ENCODE measurements around the gene EGF. TPM values are rescaled to one million over a fixed set of nuclear protein-coding genes. Genes with fewer than 3 reads are reported as not detected.

The EGF gene
- polyA plus RNA-seq, 2 of the 4 experiments (the other 2 are of a cell fraction) = 0.59 to 0.98 TPM

DNA sequence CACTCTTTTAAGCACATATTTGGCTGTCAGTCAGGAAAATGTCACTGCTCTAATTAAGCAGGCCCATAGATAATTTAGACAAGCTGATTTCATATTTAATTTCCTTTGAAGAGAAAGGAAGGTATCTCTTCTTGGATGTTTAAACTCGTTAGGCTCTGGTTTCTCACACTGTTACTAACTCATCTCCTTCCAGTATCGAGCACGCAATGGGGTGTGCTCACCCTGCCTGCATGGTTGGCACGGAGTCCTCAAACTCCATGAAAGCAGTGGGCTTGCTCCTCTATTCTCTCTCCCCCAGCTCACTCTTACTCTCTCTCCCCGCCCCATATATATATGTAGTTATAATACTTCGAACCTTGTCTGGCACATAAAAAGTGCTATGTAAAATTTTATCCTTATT, 76.9 kb downstream of the EGF start:
- FAIRE-seq = no peak
- POLR2A ChIA-PET = no interaction called here
- Histone ChIP-seq H3K4me2 (no peak overlapping the region), H3K9me3 (no peaks in the 10 kb centered on the region), H3K4me1 (peaks cover 8% of the 10 kb centered on the region; the same call in 1 of the 3 replicates), H3K4me3 (no peak overlapping the region), H3K27ac (no peak overlapping the region)
- DNase-seq (ENCODE audit: low read depth in 1 of 2, low spot score in 1 of 2) = no peak
- CTCF ChIA-PET = interaction anchor here (0.6 to 1.8 kb wide), 2 partner anchors 521 to 604 kb away, joined by 3 to 4 read pairs; no protein-coding TSS in a partner anchor
- TF ChIP-seq ZC3H11A (IDR thresholded peaks at IDR 0.05) = no peak
- TF ChIP-seq RCOR1 (IDR thresholded peaks at IDR 0.05; ENCODE audit: low read depth, low read length) = no peak
- TF ChIP-seq JUNB (IDR thresholded peaks at IDR 0.05) = no peak
- 88% methylated on average over 6 of the region's 6 CpGs for WGBS (ENCODE audit: missing lambda C conversion rate)
- no peak for ATAC-seq

DNA sequence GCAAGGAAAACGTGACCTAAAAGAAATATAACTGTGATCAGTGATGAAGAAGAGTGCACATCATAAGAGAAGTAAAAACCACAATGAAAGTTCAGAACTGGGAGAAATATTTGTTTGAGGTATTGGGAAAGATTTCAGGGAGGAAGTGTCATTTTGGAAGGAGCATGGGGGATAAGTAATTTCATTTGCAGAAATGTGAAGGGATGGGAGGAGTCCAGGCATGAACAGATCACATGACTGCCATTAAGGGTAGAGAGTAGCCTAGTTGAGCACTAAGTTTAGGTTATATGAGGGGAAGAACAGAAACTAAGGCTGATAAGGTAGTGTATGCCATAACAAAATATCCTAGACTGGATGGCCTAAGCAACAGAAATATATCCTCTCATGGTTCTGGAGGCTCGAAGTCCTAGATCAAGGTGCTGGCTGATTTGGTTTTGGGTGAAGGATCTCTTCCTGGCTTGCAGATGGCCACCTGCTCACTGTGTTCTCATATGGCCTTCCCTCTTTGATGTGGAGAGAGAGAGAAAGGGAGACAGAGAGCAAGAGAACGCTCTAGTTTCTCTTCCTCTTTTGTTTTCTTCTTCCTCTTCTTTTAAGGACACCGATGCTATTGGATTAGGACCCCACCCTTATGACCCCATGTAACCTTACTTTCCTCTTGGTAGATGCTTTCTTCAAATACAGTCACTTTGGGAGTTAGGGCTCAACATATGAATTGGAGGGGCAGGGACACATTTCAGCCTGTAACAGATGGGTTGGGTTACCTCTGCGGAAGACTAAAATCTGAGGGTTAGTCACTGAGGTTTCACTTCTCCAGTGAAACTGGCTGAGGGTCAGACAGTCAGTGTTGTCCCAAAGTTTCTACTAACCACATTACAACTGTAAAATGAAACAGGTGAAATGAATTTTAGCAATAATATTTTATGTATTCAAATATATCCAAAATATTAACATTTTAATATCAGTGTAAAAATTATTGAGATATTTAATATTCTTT, 77.9 kb downstream of the EGF start:
- ChIA-PET POLR2A (no interaction called here), CTCF (no interaction called here)
- Histone ChIP-seq H3K9me3 (no peaks in the 10 kb centered on the region), H3K4me1 (peaks cover 8% of the 10 kb centered on the region; the same call in 1 of the 3 replicates), H3K4me3 (no peak overlapping the region), H3K4me2 (no peak overlapping the region), H3K27ac (no peak overlapping the region)
- TF ChIP-seq FOSB (CRISPR knock-in tag; IDR thresholded peaks at IDR 0.05) = no peak
- TF ChIP-seq ZFP36 (IDR thresholded peaks at IDR 0.05; ENCODE audit: borderline replicate concordance, partially characterized antibody) = no peak
- TF ChIP-seq ESRRA (IDR thresholded peaks at IDR 0.05; ENCODE audit: borderline replicate concordance, low read length) = no peak
- TF ChIP-seq SMC3 (IDR thresholded peaks at IDR 0.05) = no peak
- TF ChIP-seq, protein P1, sequence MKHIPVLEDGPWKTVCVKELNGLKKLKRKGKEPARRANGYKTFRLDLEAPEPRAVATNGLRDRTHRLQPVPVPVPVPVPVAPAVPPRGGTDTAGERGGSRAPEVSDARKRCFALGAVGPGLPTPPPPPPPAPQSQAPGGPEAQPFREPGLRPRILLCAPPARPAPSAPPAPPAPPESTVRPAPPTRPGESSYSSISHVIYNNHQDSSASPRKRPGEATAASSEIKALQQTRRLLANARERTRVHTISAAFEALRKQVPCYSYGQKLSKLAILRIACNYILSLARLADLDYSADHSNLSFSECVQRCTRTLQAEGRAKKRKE (CRISPR knock-in tag; IDR thresholded peaks at IDR 0.05; ENCODE audit: low read depth) = no peak
- TF ChIP-seq, protein P2, sequence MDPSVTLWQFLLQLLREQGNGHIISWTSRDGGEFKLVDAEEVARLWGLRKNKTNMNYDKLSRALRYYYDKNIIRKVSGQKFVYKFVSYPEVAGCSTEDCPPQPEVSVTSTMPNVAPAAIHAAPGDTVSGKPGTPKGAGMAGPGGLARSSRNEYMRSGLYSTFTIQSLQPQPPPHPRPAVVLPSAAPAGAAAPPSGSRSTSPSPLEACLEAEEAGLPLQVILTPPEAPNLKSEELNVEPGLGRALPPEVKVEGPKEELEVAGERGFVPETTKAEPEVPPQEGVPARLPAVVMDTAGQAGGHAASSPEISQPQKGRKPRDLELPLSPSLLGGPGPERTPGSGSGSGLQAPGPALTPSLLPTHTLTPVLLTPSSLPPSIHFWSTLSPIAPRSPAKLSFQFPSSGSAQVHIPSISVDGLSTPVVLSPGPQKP (IDR thresholded peaks at IDR 0.05; ENCODE audit: low read depth, low read length) = no peak
- no peak for TF ChIP-seq EHF (CRISPR knock-in tag; IDR thresholded peaks at IDR 0.05)
- FAIRE-seq (no peak), DNase-seq (ENCODE audit: low read depth in 1 of 2, low spot score in 1 of 2) (no peak), ATAC-seq (no peak)
- whole genome bisulfite sequencing (ENCODE audit: missing lambda C conversion rate) = 66% methylated on average over 5 of the region's 5 CpGs

DNA sequence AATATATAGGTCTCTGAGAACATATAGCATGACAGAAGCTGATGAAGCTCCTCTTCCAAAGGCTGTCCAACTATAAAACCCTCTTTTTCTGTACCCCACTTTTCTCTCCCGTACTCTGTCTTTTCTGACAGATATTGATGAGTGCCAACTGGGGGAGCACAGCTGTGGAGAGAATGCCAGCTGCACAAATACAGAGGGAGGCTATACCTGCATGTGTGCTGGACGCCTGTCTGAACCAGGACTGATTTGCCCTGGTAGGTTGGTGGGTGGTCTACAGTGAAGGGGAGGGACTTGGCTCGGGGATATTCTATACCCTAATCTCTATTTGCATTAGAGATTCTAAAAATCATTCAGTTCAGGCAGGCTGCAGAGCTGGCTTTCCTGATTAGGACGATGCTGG, 80.4 kb downstream of the EGF start:
- FAIRE-seq (no peak), DNase-seq (ENCODE audit: low read depth in 1 of 2, low spot score in 1 of 2) (no peak), ATAC-seq (no peak)
- TF ChIP-seq HEYL (CRISPR knock-in tag; IDR thresholded peaks at IDR 0.05) = no peak
- TF ChIP-seq BHLHE40 (IDR thresholded peaks at IDR 0.05; ENCODE audit: low read depth, low read length) = no peak
- no peak for TF ChIP-seq TFCP2L1 (CRISPR knock-in tag; IDR thresholded peaks at IDR 0.05)
- no peak for TF ChIP-seq RFX5 (IDR thresholded peaks at IDR 0.05)
- TF ChIP-seq ZNF302 (CRISPR knock-in tag; IDR thresholded peaks at IDR 0.05) = no peak
- no peak for TF ChIP-seq MAFK (IDR thresholded peaks at IDR 0.05; ENCODE audit: partially characterized antibody)
- no peak for TF ChIP-seq CEBPB (IDR thresholded peaks at IDR 0.05)
- no peak for TF ChIP-seq ZSCAN20 (CRISPR knock-in tag; IDR thresholded peaks at IDR 0.05)
- no peak for TF ChIP-seq HOXB5 (CRISPR knock-in tag; IDR thresholded peaks at IDR 0.05)
- peaks cover 8% of the 10 kb centered on the region; the same call in 1 of the 3 replicates for H3K4me1 ChIP-seq
- H3K9me3 ChIP-seq = no peaks in the 10 kb centered on the region
- CTCF ChIA-PET = interaction anchor here (8.4 kb wide), 1 partner anchor 520 kb away, joined by 154 read pairs; no protein-coding TSS in a partner anchor
- no peak overlapping the region for H3K4me2 ChIP-seq
- no peak overlapping the region for H3K4me3 ChIP-seq
- POLR2A ChIA-PET = no interaction called here
- WGBS (ENCODE audit: missing lambda C conversion rate) = 34% methylated on average over 4 of the region's 4 CpGs
- no peak overlapping the region for H3K27ac ChIP-seq
